Measurements from ENCODE around the gene LYPD8.

DNA sequence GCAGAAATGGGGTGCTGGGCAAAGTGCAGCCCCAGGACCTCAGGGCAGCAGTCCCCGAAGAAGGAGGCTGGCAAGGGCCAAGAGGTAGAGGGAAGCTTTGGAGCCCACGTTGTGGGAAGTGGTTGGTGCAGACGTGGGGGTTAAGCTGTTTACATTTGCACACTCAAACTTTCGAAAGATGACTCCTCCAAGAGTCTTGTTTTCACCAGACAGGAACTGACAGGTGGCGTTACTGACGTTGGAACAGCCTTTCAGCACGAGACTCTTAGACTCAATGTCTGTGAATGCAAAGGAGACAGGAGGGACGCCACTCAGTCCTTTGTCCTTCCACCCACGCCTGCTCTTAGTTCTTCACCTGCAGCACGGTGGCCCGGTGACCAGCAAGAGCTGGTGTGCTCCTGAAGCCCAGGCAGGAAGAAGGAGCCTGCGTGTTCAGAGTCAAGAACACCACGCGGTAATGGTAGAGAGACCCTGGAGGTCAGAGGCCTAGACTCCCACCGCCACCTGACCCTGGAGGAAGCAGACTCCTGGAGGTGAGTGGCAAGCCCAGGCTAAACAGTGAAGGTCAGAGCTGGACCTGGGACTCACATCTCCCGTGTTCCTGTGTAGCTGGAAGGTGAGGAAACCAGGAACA is 15.9 kb downstream of the LYPD8 start:
- no peak for TF ChIP-seq EZH2 (IDR thresholded peaks at IDR 0.05; ENCODE audit: borderline replicate concordance, low read depth, low read length, severe bottlenecking)
- TF ChIP-seq, protein P1, sequence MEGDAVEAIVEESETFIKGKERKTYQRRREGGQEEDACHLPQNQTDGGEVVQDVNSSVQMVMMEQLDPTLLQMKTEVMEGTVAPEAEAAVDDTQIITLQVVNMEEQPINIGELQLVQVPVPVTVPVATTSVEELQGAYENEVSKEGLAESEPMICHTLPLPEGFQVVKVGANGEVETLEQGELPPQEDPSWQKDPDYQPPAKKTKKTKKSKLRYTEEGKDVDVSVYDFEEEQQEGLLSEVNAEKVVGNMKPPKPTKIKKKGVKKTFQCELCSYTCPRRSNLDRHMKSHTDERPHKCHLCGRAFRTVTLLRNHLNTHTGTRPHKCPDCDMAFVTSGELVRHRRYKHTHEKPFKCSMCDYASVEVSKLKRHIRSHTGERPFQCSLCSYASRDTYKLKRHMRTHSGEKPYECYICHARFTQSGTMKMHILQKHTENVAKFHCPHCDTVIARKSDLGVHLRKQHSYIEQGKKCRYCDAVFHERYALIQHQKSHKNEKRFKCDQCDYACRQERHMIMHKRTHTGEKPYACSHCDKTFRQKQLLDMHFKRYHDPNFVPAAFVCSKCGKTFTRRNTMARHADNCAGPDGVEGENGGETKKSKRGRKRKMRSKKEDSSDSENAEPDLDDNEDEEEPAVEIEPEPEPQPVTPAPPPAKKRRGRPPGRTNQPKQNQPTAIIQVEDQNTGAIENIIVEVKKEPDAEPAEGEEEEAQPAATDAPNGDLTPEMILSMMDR (IDR thresholded peaks at IDR 0.05; ENCODE audit: extremely low read depth in 1 of 2, insufficient read depth in 1 of 2, low read depth in 1 of 2, low read length in 2 of 2) = no peak
- TF ChIP-seq, protein P2, sequence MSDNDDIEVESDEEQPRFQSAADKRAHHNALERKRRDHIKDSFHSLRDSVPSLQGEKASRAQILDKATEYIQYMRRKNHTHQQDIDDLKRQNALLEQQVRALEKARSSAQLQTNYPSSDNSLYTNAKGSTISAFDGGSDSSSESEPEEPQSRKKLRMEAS (IDR thresholded peaks at IDR 0.05; ENCODE audit: insufficient read depth, insufficient read length) = no peak
- TF ChIP-seq POLR2A (IDR thresholded peaks at IDR 0.05; ENCODE audit: low read depth, low read length) = no peak
- TF ChIP-seq POLR2AphosphoS5 (IDR thresholded peaks at IDR 0.05; ENCODE audit: insufficient read depth, low read depth, low read length) = no peak

Data from endothelial cell of umbilical vein (primary cell).